ENCODE results near the gene PATE2.

DNA sequence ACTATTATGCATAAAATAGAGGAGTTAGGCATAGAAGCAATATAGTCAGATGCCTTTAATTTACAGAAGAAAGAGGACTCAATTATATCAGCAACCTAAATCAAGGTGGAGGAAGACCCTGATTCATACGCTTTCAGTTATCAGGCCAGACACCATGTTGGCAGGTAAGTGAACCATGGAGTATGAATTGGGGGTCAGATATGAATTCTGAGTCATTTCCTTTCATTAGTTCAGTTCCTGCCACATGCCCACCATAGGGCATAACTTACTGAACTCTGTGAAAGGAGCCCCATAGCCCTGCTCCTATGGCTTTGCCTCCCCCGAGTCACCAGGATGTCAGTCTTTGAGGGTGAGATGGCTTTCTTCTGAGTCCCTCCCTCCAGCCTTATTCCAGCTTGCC is 15.1 kb downstream of the PATE2 start:
- TF ChIP-seq POLR2AphosphoS5 (IDR thresholded peaks at IDR 0.05; ENCODE audit: low read depth, low read length) (no peak), POLR2A (IDR thresholded peaks at IDR 0.05; ENCODE audit: low read depth, low read length) (no peak), POU2F2 (IDR thresholded peaks at IDR 0.05; ENCODE audit: low read depth, low read length) (no peak), TAF1 (IDR thresholded peaks at IDR 0.05; ENCODE audit: low read depth, low read length) (no peak), PAX5 (IDR thresholded peaks at IDR 0.05; ENCODE audit: insufficient read depth, low read length, severe bottlenecking) (no peak)
